Mesenchymal stem cell (in vitro differentiated cells and primary cell): Measurements from ENCODE around the gene SORBS1.

Source experiments
- DNase-seq: peaks from one replicate; pipeline ENCODE4 v3.0.0-alpha.2; 2013
- H2AFZ ChIP-seq: one replicate; pipeline ENCODE4 v1.6.1; 2013; ENCODE audit warnings: low read depth, mild to moderate bottlenecking, control low read depth, inconsistent platforms, low read length, moderate library complexity
- H2AK5ac ChIP-seq: 2 replicates; pipeline ENCODE4 v1.6.1; 2013; ENCODE audit warnings: low read length, moderate library complexity, mild to moderate bottlenecking, inconsistent platforms; ENCODE audit not compliant: severe bottlenecking
- H2BK120ac ChIP-seq: one replicate; pipeline ENCODE4 v1.6.1; 2013; ENCODE audit warnings: low read depth, mild to moderate bottlenecking, inconsistent platforms, low read length, moderate library complexity
- H2BK12ac ChIP-seq, 2 experiments: one replicate each; pipeline ENCODE4 v1.6.1; 2013; ENCODE audit warnings: inconsistent platforms in 2 of 2, low read length in 2 of 2, mild to moderate bottlenecking in 2 of 2, moderate library complexity in 2 of 2, control low read depth in 1 of 2
- H2BK15ac ChIP-seq: one replicate; pipeline ENCODE4 v1.6.1; 2013; ENCODE audit warnings: mild to moderate bottlenecking, low read depth, inconsistent platforms; ENCODE audit not compliant: poor library complexity, severe bottlenecking
- H2BK5ac ChIP-seq: 2 replicates; pipeline ENCODE4 v1.6.1; 2013; ENCODE audit warnings: low read depth, mild to moderate bottlenecking, low read length, control low read depth, inconsistent platforms; ENCODE audit not compliant: poor library complexity, severe bottlenecking
- H3K14ac ChIP-seq, 2 experiments: one replicate each; pipeline ENCODE4 v1.6.1; 2013; ENCODE audit warnings: inconsistent platforms in 2 of 2, low read length in 2 of 2, control low read depth in 1 of 2, mild to moderate bottlenecking in 1 of 2, moderate library complexity in 1 of 2
- H3K18ac ChIP-seq, 2 experiments: one replicate each; pipeline ENCODE4 v1.6.1; 2013; ENCODE audit warnings: inconsistent platforms in 2 of 2, low read length in 2 of 2, control low read depth in 1 of 2, low read depth in 1 of 2, mild to moderate bottlenecking in 1 of 2
- H3K23ac ChIP-seq, 2 experiments: one replicate each; pipeline ENCODE4 v1.6.1; 2013; ENCODE audit warnings: inconsistent platforms in 2 of 2, low read length in 2 of 2, mild to moderate bottlenecking in 2 of 2, moderate library complexity in 2 of 2, control low read depth in 1 of 2
- H3K27ac ChIP-seq: 2 replicates; pipeline ENCODE4 v1.5.1; 2013; ENCODE audit warnings: mild to moderate bottlenecking, moderate library complexity, low read length, control low read depth, inconsistent platforms; ENCODE audit not compliant: poor library complexity, severe bottlenecking
- H3K27me3 ChIP-seq, 2 experiments: 2 replicates each; pipeline versions ENCODE4 v1.6.1 to v1.7.0; 2013; ENCODE audit warnings: low read length in 2 of 2, mild to moderate bottlenecking in 2 of 2, moderate library complexity in 2 of 2, control low read depth in 1 of 2, inconsistent platforms in 1 of 2; ENCODE audit not compliant: control insufficient read depth in 1 of 2, insufficient read depth in 1 of 2
- H3K36me3 ChIP-seq, 2 experiments: 2 replicates each; pipeline versions ENCODE4 v1.6.1 to v1.7.0; 2013; ENCODE audit warnings: low read length in 2 of 2, control low read depth in 1 of 2, inconsistent platforms in 1 of 2, low read depth in 1 of 2, mild to moderate bottlenecking in 1 of 2; ENCODE audit not compliant: insufficient read depth in 2 of 2, control insufficient read depth in 1 of 2
- H3K4ac ChIP-seq, 2 experiments: one replicate each; pipeline ENCODE4 v1.6.1; 2013; ENCODE audit warnings: inconsistent platforms in 2 of 2, low read length in 2 of 2, mild to moderate bottlenecking in 2 of 2, moderate library complexity in 2 of 2, control low read depth in 1 of 2, low read depth in 1 of 2
- H3K4me1 ChIP-seq: 2 replicates; pipeline ENCODE4 v1.6.1; 2013; ENCODE audit warnings: low read depth, low read length, control low read depth; ENCODE audit not compliant: control insufficient read depth, insufficient read depth
- H3K4me2 ChIP-seq: 2 replicates; pipeline ENCODE4 v1.6.1; 2013; ENCODE audit warnings: low read length, mild to moderate bottlenecking, inconsistent platforms; ENCODE audit not compliant: poor library complexity, severe bottlenecking
- H3K4me3 ChIP-seq, 2 experiments: 2 replicates each; pipeline versions ENCODE4 v1.5.1 to v1.7.0; 2013; ENCODE audit warnings: low read length in 2 of 2, mild to moderate bottlenecking in 2 of 2, control low read depth in 1 of 2, low read depth in 1 of 2; ENCODE audit not compliant: insufficient read depth in 1 of 2
- H3K79me1 ChIP-seq: replicated peaks from 2 replicates; pipeline ENCODE4 v1.6.1; 2013; ENCODE audit warnings: mild to moderate bottlenecking, control low read depth, low read length, inconsistent platforms; ENCODE audit not compliant: poor library complexity, severe bottlenecking
- H3K9ac ChIP-seq: 2 replicates; pipeline ENCODE4 v1.7.0; 2013; ENCODE audit warnings: mild to moderate bottlenecking, low read length, moderate library complexity
- H3K9me3 ChIP-seq: 2 replicates; pipeline ENCODE4 v1.7.0; 2013; ENCODE audit warnings: mild to moderate bottlenecking, low read length; ENCODE audit not compliant: control insufficient read depth
- H4K8ac ChIP-seq: one replicate; pipeline ENCODE4 v1.6.1; 2013; ENCODE audit warnings: inconsistent platforms, mild to moderate bottlenecking, low read length, moderate library complexity
- H4K91ac ChIP-seq: one replicate; pipeline ENCODE4 v1.6.1; 2013; ENCODE audit warnings: mild to moderate bottlenecking, low read length, inconsistent platforms
- WGBS: methylation state at CpG from one replicate; pipeline ENCODE4 v1.1.7; 2013; ENCODE audit warnings: mixed read lengths; 5-methylcytosine and 5-hydroxymethylcytosine counted together

SORBS1 gene

GRCh38 chr10:95516774-95517373 is 44.3 kb downstream of the SORBS1 start:
- WGBS, result 82% methylated on average over 7 of the region's 7 CpGs
- Histone ChIP-seq H2BK5ac (peak overlapping the region; percentile 61), H3K27ac (peak overlapping the region; percentile 71), H3K4me2 (no peak overlapping the region), H3K27me3 (no peaks in the 10 kb centered on the region), H2BK12ac (no peak overlapping the region), H3K36me3 (no peaks in the 10 kb centered on the region), H3K23ac (no peak overlapping the region), H4K91ac (no peak overlapping the region), H3K4me1 (peaks cover 13% of the 10 kb centered on the region), H2AFZ (no peak overlapping the region), H3K18ac (no peak overlapping the region), H3K4ac (no peak overlapping the region), H3K79me1 (no peaks in the 10 kb centered on the region), H3K9me3 (no peaks in the 10 kb centered on the region), H2AK5ac (peak overlapping the region; percentile 57), H3K14ac (no peak overlapping the region), H2BK15ac (no peak overlapping the region), H2BK120ac (no peak overlapping the region), H4K8ac (no peak overlapping the region), H3K9ac (no peak overlapping the region), H3K4me3 (no peak overlapping the region)
- DNase-seq, result no peak

- no peaks in the 10 kb centered on the region for H3K36me3 ChIP-seq
- no peaks in the 10 kb centered on the region for H3K79me1 ChIP-seq
- no peak overlapping the region for H2AK5ac ChIP-seq
- no peak overlapping the region for H3K9ac ChIP-seq
- WGBS, result 63% methylated on average over 2 of the region's 2 CpGs
- H2BK15ac ChIP-seq, result no peak overlapping the region
- H3K18ac ChIP-seq, result no peak overlapping the region
- no peak overlapping the region for H2BK5ac ChIP-seq
- no peak overlapping the region for H3K4me3 ChIP-seq
- no peak overlapping the region for H4K91ac ChIP-seq
- H3K27ac ChIP-seq, result peak overlapping the region; percentile 42
- peaks cover 11% of the 10 kb centered on the region for H3K4me1 ChIP-seq
- no peak overlapping the region for H4K8ac ChIP-seq
- no peak overlapping the region for H3K4me2 ChIP-seq
- no peak overlapping the region for H2BK12ac ChIP-seq
- H3K4ac ChIP-seq, result no peak overlapping the region
- peak; percentile 12 for DNase-seq
- H3K9me3 ChIP-seq, result no peaks in the 10 kb centered on the region
- H2BK120ac ChIP-seq, result no peak overlapping the region
- no peaks in the 10 kb centered on the region for H3K27me3 ChIP-seq
- no peak overlapping the region for H2AFZ ChIP-seq
- H3K14ac ChIP-seq, result no peak overlapping the region
- no peak overlapping the region for H3K23ac ChIP-seq
Observed at GRCh38 chr10:95513941-95514392, 47.2 kb downstream of the SORBS1 start.

- no peak overlapping the region for H3K4me3 ChIP-seq
- no peaks in the 10 kb centered on the region for H3K79me1 ChIP-seq
- H3K9me3 ChIP-seq, result no peaks in the 10 kb centered on the region
- H3K14ac ChIP-seq, result no peak overlapping the region
- H3K36me3 ChIP-seq, result no peaks in the 10 kb centered on the region
- no peak overlapping the region for H3K9ac ChIP-seq
- H3K4ac ChIP-seq, result no peak overlapping the region
- 87% methylated on average over 11 of the region's 11 CpGs for WGBS
- no peak overlapping the region for H3K4me2 ChIP-seq
- no peak overlapping the region for H3K27ac ChIP-seq
- no peak overlapping the region for H2BK5ac ChIP-seq
- H2BK12ac ChIP-seq, result no peak overlapping the region
- H3K4me1 ChIP-seq, result peaks cover 6% of the 10 kb centered on the region
- no peak for DNase-seq
- H3K23ac ChIP-seq, result no peak overlapping the region
- no peak overlapping the region for H3K18ac ChIP-seq
- H4K8ac ChIP-seq, result no peak overlapping the region
- no peak overlapping the region for H2AK5ac ChIP-seq
- H3K27me3 ChIP-seq, result no peaks in the 10 kb centered on the region
- no peak overlapping the region for H2AFZ ChIP-seq
- no peak overlapping the region for H4K91ac ChIP-seq
- no peak overlapping the region for H2BK120ac ChIP-seq
- H2BK15ac ChIP-seq, result no peak overlapping the region
Observed at GRCh38 chr10:95513008-95513589, 48.1 kb downstream of the SORBS1 start.

- Histone ChIP-seq H3K9ac (no peak overlapping the region), H3K79me1 (no peaks in the 10 kb centered on the region), H3K4me1 (peaks cover 2% of the 10 kb centered on the region), H2BK12ac (no peak overlapping the region), H2BK15ac (no peak overlapping the region), H3K9me3 (no peaks in the 10 kb centered on the region), H3K4ac (no peak overlapping the region), H2AFZ (no peak overlapping the region), H2AK5ac (no peak overlapping the region), H3K4me2 (no peak overlapping the region), H3K27me3 (no peaks in the 10 kb centered on the region), H3K23ac (no peak overlapping the region), H4K8ac (no peak overlapping the region), H4K91ac (no peak overlapping the region), H3K18ac (no peak overlapping the region), H3K14ac (no peak overlapping the region), H2BK120ac (no peak overlapping the region), H3K27ac (no peak overlapping the region), H3K36me3 (no peaks in the 10 kb centered on the region), H3K4me3 (no peak overlapping the region), H2BK5ac (no peak overlapping the region)
- DNase-seq, result no peak
- WGBS, result 72% methylated on average over 6 of the region's 6 CpGs
Observed at GRCh38 chr10:95511314-95511713, 49.9 kb downstream of the SORBS1 start.
